ENCODE results near the gene CCDC85A.

Gene CCDC85A

DNA sequence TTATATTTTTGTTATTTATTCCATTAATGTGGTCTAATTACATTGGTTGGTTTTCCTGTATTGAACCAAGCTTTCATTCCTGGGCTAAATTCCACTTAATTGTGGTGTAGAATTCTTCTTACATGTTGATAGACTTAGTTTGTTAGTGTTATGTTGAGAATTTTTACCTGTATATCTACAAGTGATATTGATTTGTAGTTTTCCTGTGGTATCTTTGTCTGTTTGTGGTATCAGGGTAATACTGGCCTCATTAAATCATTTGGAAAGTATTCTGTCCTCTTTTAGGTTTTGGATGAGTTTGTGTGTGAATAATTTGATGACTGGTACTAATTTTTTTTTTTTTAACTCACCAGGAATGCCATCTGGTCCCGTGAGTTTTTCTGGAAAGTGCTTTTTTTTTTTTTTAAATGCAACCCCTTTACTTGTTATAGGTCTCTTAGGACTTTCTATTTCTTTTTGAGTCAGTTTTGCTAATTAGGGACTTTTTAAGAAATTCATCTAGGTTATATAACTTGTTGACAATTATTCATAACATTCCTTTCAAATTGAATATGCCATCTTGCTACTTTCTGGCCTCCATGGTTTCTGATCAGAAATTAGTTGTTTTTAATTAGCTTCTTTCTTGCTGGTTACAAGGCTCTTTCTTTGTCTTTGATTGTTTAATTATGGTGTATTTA lies 232.8 kb downstream of the CCDC85A start:
- Mint-ChIP-seq H3K4me1 (no peaks in the 10 kb centered on the region), H3K27ac (no peak overlapping the region), H3K4me3 (no peak overlapping the region), H3K9me3 (peaks cover 8% of the 10 kb centered on the region), H3K36me3 (ENCODE audit: low read depth) (no peaks in the 10 kb centered on the region), H3K27me3 (ENCODE audit: low read depth) (no peaks in the 10 kb centered on the region)
- TF ChIP-seq, protein P1, sequence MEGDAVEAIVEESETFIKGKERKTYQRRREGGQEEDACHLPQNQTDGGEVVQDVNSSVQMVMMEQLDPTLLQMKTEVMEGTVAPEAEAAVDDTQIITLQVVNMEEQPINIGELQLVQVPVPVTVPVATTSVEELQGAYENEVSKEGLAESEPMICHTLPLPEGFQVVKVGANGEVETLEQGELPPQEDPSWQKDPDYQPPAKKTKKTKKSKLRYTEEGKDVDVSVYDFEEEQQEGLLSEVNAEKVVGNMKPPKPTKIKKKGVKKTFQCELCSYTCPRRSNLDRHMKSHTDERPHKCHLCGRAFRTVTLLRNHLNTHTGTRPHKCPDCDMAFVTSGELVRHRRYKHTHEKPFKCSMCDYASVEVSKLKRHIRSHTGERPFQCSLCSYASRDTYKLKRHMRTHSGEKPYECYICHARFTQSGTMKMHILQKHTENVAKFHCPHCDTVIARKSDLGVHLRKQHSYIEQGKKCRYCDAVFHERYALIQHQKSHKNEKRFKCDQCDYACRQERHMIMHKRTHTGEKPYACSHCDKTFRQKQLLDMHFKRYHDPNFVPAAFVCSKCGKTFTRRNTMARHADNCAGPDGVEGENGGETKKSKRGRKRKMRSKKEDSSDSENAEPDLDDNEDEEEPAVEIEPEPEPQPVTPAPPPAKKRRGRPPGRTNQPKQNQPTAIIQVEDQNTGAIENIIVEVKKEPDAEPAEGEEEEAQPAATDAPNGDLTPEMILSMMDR (IDR thresholded peaks at IDR 0.05; ENCODE audit: unreplicated experiment in 3 of 3), result no peak
